B cell (primary cell): Measurements from ENCODE around the gene UPK2. TPM values are rescaled to one million over a fixed set of nuclear protein-coding genes. Genes with fewer than 3 reads are reported as not detected.

Source experiments
- ATAC-seq: fragments of 200-7000 bp; cut with Tn5 transposase; one replicate; pipeline ENCODE4 v1.10.0; 2021; ENCODE audit warnings: low read depth, mild to moderate bottlenecking, moderate number of reproducible peaks, moderate library complexity
- CTCF ChIA-PET: fragments of 350-600 bp; sonication (Branson Sonifier 250); formaldehyde crosslinking; loops from one replicate; lab custom pipeline; 2021; ENCODE audit warnings: antibody characterized with exemption, inconsistent platforms; lab: Charles Lee
- POLR2A ChIA-PET: fragments of 350-600 bp; sonication (Branson Sonifier 250); formaldehyde crosslinking; loops from one replicate; lab custom pipeline; 2021; ENCODE audit warnings: antibody characterized with exemption; lab: Charles Lee
- DNase-seq: peaks from one replicate; pipeline ENCODE4 v3.0.0; 2013
- H2AFZ ChIP-seq: 2 replicates; pipeline ENCODE4 v1.6.1; 2012; ENCODE audit warnings: mild to moderate bottlenecking, low read depth, low read length; ENCODE audit not compliant: insufficient read depth, poor library complexity, severe bottlenecking
- H3K27ac ChIP-seq, 2 donors: 1 replicate in 1 of 2; 2 replicates in 1 of 2; pipeline ENCODE4 v1.5.1; 2012 to 2013; ENCODE audit warnings: low read length in 2 of 2, mild to moderate bottlenecking in 2 of 2, moderate library complexity in 1 of 2
- H3K27me3 ChIP-seq, 4 experiments: fragments of 200-600 bp in 1 of 4; sonication (generic) in 1 of 4; replicated peaks in 1 of 4; 1 replicate in 2 of 4; 2 replicates in 2 of 4; pipeline versions ENCODE4 v1.6.1 to v1.7.0; 2013 to 2016; ENCODE audit warnings: low read length in 3 of 4, mild to moderate bottlenecking in 2 of 4, mixed read lengths in 1 of 4, moderate library complexity in 1 of 4; ENCODE audit not compliant: insufficient read depth in 4 of 4, control insufficient read depth in 3 of 4; ENCODE audit errors: control extremely low read depth in 1 of 4
- H3K36me3 ChIP-seq, 2 experiments: replicated peaks in 1 of 2; 1 replicate in 1 of 2; 2 replicates in 1 of 2; pipeline versions ENCODE4 v1.6.1 to v1.7.1; 2013; ENCODE audit warnings: low read length in 1 of 2; ENCODE audit not compliant: insufficient read depth in 2 of 2, control insufficient read depth in 1 of 2; ENCODE audit errors: control extremely low read depth in 1 of 2, extremely low read depth in 1 of 2
- H3K4me1 ChIP-seq, 2 donors: fragments of 200-600 bp in 1 of 2; sonication (generic) in 1 of 2; 1 replicate in 1 of 2; 2 replicates in 1 of 2; pipeline versions ENCODE4 v1.5.1 to v1.6.1; 2013 to 2017; ENCODE audit warnings: low read length in 2 of 2; ENCODE audit not compliant: control insufficient read depth in 2 of 2, insufficient read depth in 2 of 2
- H3K4me2 ChIP-seq: replicated peaks from 2 replicates; pipeline ENCODE3; 2012; ENCODE audit warnings: mild to moderate bottlenecking, low read depth, low read length; ENCODE audit not compliant: poor library complexity, severe bottlenecking
- H3K4me3 ChIP-seq, 5 experiments: fragments of 200-600 bp in 1 of 5; sonication (generic) in 1 of 5; 1 replicate in 3 of 5; 2 replicates in 2 of 5; pipeline versions ENCODE4 v1.5.1 to v1.7.0; 2011 to 2016; ENCODE audit warnings: low read length in 4 of 5, mild to moderate bottlenecking in 4 of 5, low read depth in 2 of 5, control low read depth in 1 of 5, moderate library complexity in 1 of 5; ENCODE audit not compliant: insufficient read depth in 1 of 5; ENCODE audit errors: control extremely low read depth in 1 of 5, extremely low read depth in 1 of 5
- H3K79me2 ChIP-seq: fragments of 200-600 bp; sonication (generic); one replicate; pipeline ENCODE4 v1.6.0; 2016; ENCODE audit warnings: low read length; ENCODE audit not compliant: control insufficient read depth, insufficient read depth
- H3K9ac ChIP-seq: fragments of 200-600 bp; sonication (generic); 2 replicates; pipeline ENCODE4 v1.6.1; 2017; ENCODE audit warnings: mild to moderate bottlenecking, low read length, moderate library complexity
- H3K9me3 ChIP-seq, 3 donors: one replicate each; pipeline versions ENCODE4 v1.6.1 to v1.7.1; 2013; ENCODE audit warnings: low read length in 2 of 3; ENCODE audit not compliant: control insufficient read depth in 2 of 3, insufficient read depth in 1 of 3; ENCODE audit errors: control extremely low read depth in 1 of 3
- H4K20me1 ChIP-seq: 2 replicates; pipeline ENCODE4 v1.6.0; 2012; ENCODE audit warnings: mild to moderate bottlenecking, low read length; ENCODE audit not compliant: insufficient read depth, control insufficient read depth, poor library complexity, severe bottlenecking
- H3K27ac Mint-ChIP-seq: one replicate; pipeline ENCODE4 v1.8.0; 2021; ENCODE audit warnings: mixed read lengths
- H3K27me3 Mint-ChIP-seq: one replicate; pipeline ENCODE4 v1.8.0; 2021; ENCODE audit warnings: mixed read lengths
- H3K4me1 Mint-ChIP-seq: one replicate; pipeline ENCODE4 v1.8.0; 2021; ENCODE audit warnings: mixed read lengths
- H3K4me3 Mint-ChIP-seq: one replicate; pipeline ENCODE4 v1.8.0; 2021; ENCODE audit warnings: mixed read lengths
- H3K9me3 Mint-ChIP-seq: one replicate; pipeline ENCODE4 v1.8.0; 2022; ENCODE audit warnings: mixed read lengths; ENCODE audit not compliant: insufficient read depth
- CTCF ChIP-seq: fragments of 200-600 bp; IDR thresholded peaks from one replicate; pipeline ENCODE4 v1.8.0; 2022; ENCODE audit warnings: antibody characterized with exemption, mild to moderate bottlenecking
- EZH2 ChIP-seq: IDR thresholded peaks from 2 replicates; pipeline ENCODE4 v1.6.1; 2012; ENCODE audit warnings: borderline replicate concordance, low read depth, mild to moderate bottlenecking, moderate library complexity, low read length; ENCODE audit not compliant: insufficient read depth, poor library complexity, severe bottlenecking
- WGBS: methylation state at CpG from one replicate; pipeline ENCODE4 v1.1.5; 2013; ENCODE audit warnings: missing lambda C conversion rate; ENCODE audit not compliant: insufficient coverage; 5-methylcytosine and 5-hydroxymethylcytosine counted together
- intact Hi-C: fragments of 100-400 bp; cut with micrococcal nuclease; formaldehyde crosslinking; loops from one replicate; pipeline ENCODE4 v1.10.0; 2022
- polyA plus RNA-seq: library from polyadenylated mRNA; depleted of rRNA; stranded (reverse); fragments of >200 nt; gene quantifications from 2 replicates; pipeline ENCODE4 v1.2.3, GENCODE V29; 2012
- total RNA-seq, 2 donors: library from RNA; stranded (reverse); fragments of 120-200 nt in 1 of 2; gene quantifications; 1 replicate in 1 of 2; 2 replicates in 1 of 2; pipeline versions ENCODE4 v1.2.3 to v1.2.4, GENCODE V29; 2013 to 2022

Gene UPK2
- total and polyA plus RNA-seq, 2 donors (not counting 1 experiment from before 2014, with no cell fraction given), result 0.43 TPM; not detected in 1

GRCh38 chr11:118916842-118917388 is 39.2 kb upstream of the UPK2 start:
- Histone ChIP-seq H3K27ac (peak overlapping the region; percentile 87 to 94), H2AFZ (no peak overlapping the region), H3K27me3 (no peaks in the 10 kb centered on the region), H3K9me3 (no peaks in the 10 kb centered on the region), H3K36me3 (peaks cover 0 to 23% of the 10 kb centered on the region in 2 experiments), H3K4me3 (no peak overlapping the region), H3K79me2 (peaks cover 70% of the 10 kb centered on the region), H4K20me1 (peaks cover 8% of the 10 kb centered on the region), H3K9ac (no peak overlapping the region), H3K4me2 (peak overlapping the region; percentile 79), H3K4me1 (peaks cover 91 to 98% of the 10 kb centered on the region in 2 donors)
- POLR2A ChIA-PET, result interaction anchor here (1.2 to 1.9 kb wide), 2 partner anchors 9 to 22 kb away, joined by 4 to 6 read pairs; partner anchors contain the start of gene BCL9L
- TF ChIP-seq CTCF (no peak), EZH2 (no peak)
- DNase-seq, result no peak
- Mint-ChIP-seq H3K9me3 (no peaks in the 10 kb centered on the region), H3K27me3 (no peaks in the 10 kb centered on the region), H3K4me1 (peaks cover 90% of the 10 kb centered on the region), H3K27ac (peak overlapping the region; percentile 94), H3K4me3 (peak overlapping the region; percentile 24)
- intact Hi-C loops, result no loop called here
- CTCF ChIA-PET, result interaction anchor here (0.6 to 15.2 kb wide), 2 partner anchors 10 to 591 kb away, joined by 5 to 288 read pairs; partner anchors contain the start of gene BCL9L
- 94% methylated on average over 5 of the region's 8 CpGs for WGBS
- no peak for ATAC-seq

GRCh38 chr11:118917481-118918127 is 38.5 kb upstream of the UPK2 start:
- intact Hi-C loops, result no loop called here
- Mint-ChIP-seq H3K9me3 (no peaks in the 10 kb centered on the region), H3K27me3 (no peaks in the 10 kb centered on the region), H3K27ac (peak overlapping the region; percentile 94), H3K4me3 (peak overlapping the region; percentile 23), H3K4me1 (peaks cover 84% of the 10 kb centered on the region)
- Histone ChIP-seq H3K27ac (peak overlapping the region; percentile 27 to 94), H3K9me3 (no peaks in the 10 kb centered on the region), H3K4me3 (no peak overlapping the region), H3K9ac (no peak overlapping the region), H3K4me2 (peak overlapping the region; percentile 79), H3K79me2 (peaks cover 70% of the 10 kb centered on the region), H3K36me3 (peaks cover 0 to 23% of the 10 kb centered on the region in 2 experiments), H2AFZ (no peak overlapping the region), H3K27me3 (no peaks in the 10 kb centered on the region), H3K4me1 (peaks cover 91 to 98% of the 10 kb centered on the region in 2 donors), H4K20me1 (peaks cover 15% of the 10 kb centered on the region)
- CTCF ChIA-PET, result interaction anchor here (15.2 kb wide), 1 partner anchor 10 kb away, joined by 288 read pairs; the partner anchor contains the start of gene BCL9L
- 73% methylated on average over 10 of the region's 13 CpGs for WGBS
- no peak for ATAC-seq
- DNase-seq, result no peak
- TF ChIP-seq EZH2 (no peak), CTCF (no peak)
- POLR2A ChIA-PET, result interaction anchor here (1.9 kb wide), 1 partner anchor 8 kb away, joined by 6 read pairs; the partner anchor contains the start of gene BCL9L
